Trophoblast cell (in vitro differentiated cells and primary cell): ENCODE measurements around the gene ARL14EPL.
A peak's percentile ranks its signal among the peaks of the same experiment; 100 is the strongest.
"Not testable (repeated sequence)": the region's sequence is repeated elsewhere in the genome, so short reads cannot be mapped to it uniquely, and the experiment has no call there.

Experiments used
- DNase-seq, 2 donors: peaks; one replicate each; pipeline ENCODE4 v3.0.0-alpha.2; 2016
- H2AFZ ChIP-seq: 2 replicates; pipeline ENCODE4 v1.6.1; 2013; ENCODE audit warnings: low read length, moderate library complexity, mild to moderate bottlenecking; ENCODE audit not compliant: insufficient read depth, poor library complexity
- H2AK5ac ChIP-seq: 2 replicates; pipeline ENCODE4 v1.6.1; 2013; ENCODE audit warnings: mild to moderate bottlenecking, low read length
- H2BK120ac ChIP-seq: 2 replicates; pipeline ENCODE4 v1.6.1; 2013; ENCODE audit warnings: low read length, mild to moderate bottlenecking, moderate library complexity; ENCODE audit not compliant: insufficient read depth, poor library complexity
- H2BK12ac ChIP-seq: 2 replicates; pipeline ENCODE4 v1.6.1; 2013; ENCODE audit warnings: mild to moderate bottlenecking, low read length, moderate library complexity
- H2BK5ac ChIP-seq: 2 replicates; pipeline ENCODE4 v1.6.1; 2013; ENCODE audit warnings: low read length, low read depth, moderate library complexity, mild to moderate bottlenecking; ENCODE audit not compliant: poor library complexity
- H3K14ac ChIP-seq: 2 replicates; pipeline ENCODE4 v1.6.1; 2013; ENCODE audit warnings: mild to moderate bottlenecking, low read length
- H3K18ac ChIP-seq: 2 replicates; pipeline ENCODE4 v1.6.1; 2013; ENCODE audit warnings: mild to moderate bottlenecking, low read length
- H3K23ac ChIP-seq: 2 replicates; pipeline ENCODE4 v1.6.1; 2013; ENCODE audit warnings: low read length
- H3K27ac ChIP-seq: 2 replicates; pipeline ENCODE4 v1.5.1; 2013; ENCODE audit warnings: low read depth, mild to moderate bottlenecking, inconsistent platforms, low read length, moderate library complexity
- H3K27me3 ChIP-seq: 2 replicates; pipeline ENCODE4 v1.6.1; 2013; ENCODE audit warnings: inconsistent platforms, mild to moderate bottlenecking, low read length, moderate library complexity; ENCODE audit not compliant: insufficient read depth
- H3K36me3 ChIP-seq, 2 experiments: 1 replicate in 1 of 2; 2 replicates in 1 of 2; pipeline ENCODE4 v1.6.1; 2013; ENCODE audit warnings: low read length in 2 of 2, mild to moderate bottlenecking in 2 of 2, moderate library complexity in 1 of 2; ENCODE audit not compliant: insufficient read depth in 2 of 2, control insufficient read depth in 1 of 2
- H3K4ac ChIP-seq: 2 replicates; pipeline ENCODE4 v1.6.1; 2013; ENCODE audit warnings: low read depth, mild to moderate bottlenecking, low read length, moderate library complexity
- H3K4me1 ChIP-seq, 2 experiments: 1 replicate in 1 of 2; 2 replicates in 1 of 2; pipeline ENCODE4 v1.6.1; 2013; ENCODE audit warnings: low read length in 2 of 2, mild to moderate bottlenecking in 2 of 2, moderate library complexity in 1 of 2; ENCODE audit not compliant: insufficient read depth in 2 of 2, control insufficient read depth in 1 of 2
- H3K4me2 ChIP-seq: 2 replicates; pipeline ENCODE4 v1.6.1; 2013; ENCODE audit warnings: inconsistent platforms, mild to moderate bottlenecking, low read length, moderate library complexity
- H3K4me3 ChIP-seq: 2 replicates; pipeline ENCODE4 v1.5.1; 2013; ENCODE audit warnings: mild to moderate bottlenecking, low read depth, low read length, inconsistent platforms
- H3K79me1 ChIP-seq: one replicate; pipeline ENCODE4 v1.6.1; 2013; ENCODE audit warnings: low read length
- H3K79me2 ChIP-seq: 2 replicates; pipeline ENCODE4 v1.6.1; 2013; ENCODE audit warnings: low read length, mild to moderate bottlenecking; ENCODE audit not compliant: control insufficient read depth, insufficient read depth, poor library complexity
- H3K9ac ChIP-seq: 2 replicates; pipeline ENCODE4 v1.6.1; 2013; ENCODE audit warnings: mild to moderate bottlenecking, low read length
- H3K9me3 ChIP-seq: 2 replicates; pipeline ENCODE4 v1.6.1; 2013; ENCODE audit warnings: low read depth, mild to moderate bottlenecking, control low read depth, inconsistent platforms, low read length; ENCODE audit not compliant: insufficient read depth
- H4K12ac ChIP-seq: 2 replicates; pipeline ENCODE4 v1.6.1; 2013; ENCODE audit warnings: low read depth, mild to moderate bottlenecking, low read length, moderate library complexity
- H4K8ac ChIP-seq: 2 replicates; pipeline ENCODE4 v1.6.1; 2013; ENCODE audit warnings: low read depth, mild to moderate bottlenecking, low read length, moderate library complexity
- H4K91ac ChIP-seq: one replicate; pipeline ENCODE4 v1.6.1; 2013; ENCODE audit warnings: low read depth, mild to moderate bottlenecking, low read length, moderate library complexity
- WGBS: extraction: QIAGEN DNeasy Blood & Tissue Kit; methylation state at CpG from one replicate; pipeline ENCODE4 v1.1.7; 2013; ENCODE audit warnings: missing lambda C conversion rate; ENCODE audit not compliant: insufficient read length, insufficient coverage; ENCODE audit errors: extremely low coverage; 5-methylcytosine and 5-hydroxymethylcytosine counted together

ARL14EPL gene

DNA sequence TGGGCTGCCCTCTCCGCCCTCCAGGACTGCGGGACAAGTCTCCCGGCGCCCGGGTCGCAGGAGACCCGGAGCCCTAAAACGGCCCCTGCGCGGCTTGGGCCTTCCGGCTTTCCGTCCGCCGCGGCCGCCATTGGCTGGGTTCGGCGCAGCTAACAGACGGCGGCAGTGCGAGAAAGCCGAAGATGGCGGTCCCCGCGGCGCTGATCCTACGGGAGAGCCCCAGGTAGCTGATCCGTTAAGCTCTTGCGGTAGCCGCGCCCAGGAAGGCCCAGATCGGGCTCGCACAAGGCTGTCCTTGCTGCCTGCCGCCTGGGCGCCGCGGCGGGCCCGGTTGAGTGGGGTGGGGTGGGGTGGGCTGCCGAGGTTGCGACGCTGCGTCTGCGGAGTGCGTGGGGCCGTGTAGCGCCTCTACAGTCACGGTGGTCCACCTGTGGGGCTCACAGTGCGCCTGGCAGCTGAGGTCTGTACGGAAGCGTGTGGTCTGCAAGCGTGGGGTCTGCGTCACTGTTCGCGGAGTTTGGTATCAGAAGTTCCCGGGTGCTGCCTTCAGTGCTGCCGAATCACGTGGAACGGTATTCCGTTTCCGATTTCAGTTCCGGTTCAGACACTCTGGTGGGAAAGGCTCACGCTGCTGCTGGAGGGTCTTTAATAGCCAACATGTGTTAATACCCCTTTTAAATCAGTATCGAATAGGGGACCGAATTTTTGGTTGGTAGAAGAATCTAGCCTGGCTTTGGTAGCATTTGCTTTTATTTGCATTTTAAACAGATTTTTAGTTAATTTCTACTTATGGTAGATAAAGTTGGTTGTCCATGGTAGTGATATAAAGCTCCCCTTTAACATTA lies 52.8 kb downstream of the ARL14EPL start, which contains the start of gene COMMD10:
COMMD10 (plus strand) TSS at position 155 of the 845 bp plus-strand sequence.
- peak within 1 kb of the TSS; percentile 93 for H3K23ac ChIP-seq
- peak within 1 kb of the TSS; percentile 94 for H4K12ac ChIP-seq
- whole genome bisulfite sequencing = no CpG with 5 or more reads among the region's 65 CpGs
- peak within 1 kb of the TSS; percentile 100 for H3K4me3 ChIP-seq
- no peaks in the 10 kb centered on the region for H3K27me3 ChIP-seq
- peaks cover 3% of the 10 kb centered on the region for H3K79me2 ChIP-seq
- H2BK120ac ChIP-seq = peak within 1 kb of the TSS; percentile 86
- H3K14ac ChIP-seq = peak within 1 kb of the TSS; percentile 90
- peak within 1 kb of the TSS; percentile 88 for H3K4ac ChIP-seq
- peak within 1 kb of the TSS; percentile 95 for H2AFZ ChIP-seq
- H3K9ac ChIP-seq = peak within 1 kb of the TSS; percentile 90
- peak within 1 kb of the TSS; percentile 53 for H3K18ac ChIP-seq
- H3K9me3 ChIP-seq = peaks cover 2% of the 10 kb centered on the region
- no peaks in the 10 kb centered on the region for H3K36me3 ChIP-seq
- H3K27ac ChIP-seq = peak within 1 kb of the TSS; percentile 82
- H3K4me2 ChIP-seq = peak within 1 kb of the TSS; percentile 65
- peaks cover 5% of the 10 kb centered on the region for H3K79me1 ChIP-seq
- H3K4me1 ChIP-seq = peaks cover 4 to 6% of the 10 kb centered on the region in 2 experiments
- peak within 1 kb of the TSS; percentile 83 for H4K8ac ChIP-seq
- no peak within 1 kb of the TSS for H2BK12ac ChIP-seq
- H2BK5ac ChIP-seq = peak within 1 kb of the TSS; percentile 35
- peak within 1 kb of the TSS; percentile 86 for H4K91ac ChIP-seq
- H2AK5ac ChIP-seq = no peak within 1 kb of the TSS
- DNase-seq = peak; percentile 72 to 81

DNA sequence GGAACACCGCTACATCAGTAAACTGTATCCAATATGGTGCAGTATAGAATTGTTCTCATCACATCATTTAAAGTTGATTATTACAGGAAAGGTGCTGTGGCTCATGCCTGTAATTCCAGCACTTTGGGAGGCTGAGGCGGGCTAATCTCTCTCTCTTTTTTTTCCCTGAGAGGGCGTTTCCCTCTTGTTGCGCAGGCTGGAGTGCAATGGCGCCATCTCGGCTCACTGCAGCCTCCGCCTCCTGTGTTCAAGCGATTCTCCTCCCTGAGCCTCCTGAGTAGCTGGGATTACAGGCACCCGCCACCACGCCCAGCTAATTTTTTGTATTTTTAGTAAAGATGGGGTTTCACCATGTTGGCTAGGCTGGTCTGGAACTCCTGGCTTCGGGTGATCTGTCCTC lies 54.0 kb downstream of the ARL14EPL start:
- H3K9me3 ChIP-seq, H3K14ac ChIP-seq, DNase-seq, H3K9ac ChIP-seq, H3K18ac ChIP-seq, H3K79me1 ChIP-seq, H2BK5ac ChIP-seq, H3K4me2 ChIP-seq, H3K79me2 ChIP-seq, H3K27me3 ChIP-seq, H3K36me3 ChIP-seq, H3K23ac ChIP-seq, H4K91ac ChIP-seq, H2BK120ac ChIP-seq, H2AK5ac ChIP-seq, H3K27ac ChIP-seq, H3K4me1 ChIP-seq, H2BK12ac ChIP-seq, H2AFZ ChIP-seq, H3K4ac ChIP-seq, H3K4me3 ChIP-seq, H4K12ac ChIP-seq: not testable (repeated sequence)
- WGBS = no CpG with 5 or more reads among the region's 11 CpGs
- peak overlapping the region; percentile 7 for H4K8ac ChIP-seq

DNA sequence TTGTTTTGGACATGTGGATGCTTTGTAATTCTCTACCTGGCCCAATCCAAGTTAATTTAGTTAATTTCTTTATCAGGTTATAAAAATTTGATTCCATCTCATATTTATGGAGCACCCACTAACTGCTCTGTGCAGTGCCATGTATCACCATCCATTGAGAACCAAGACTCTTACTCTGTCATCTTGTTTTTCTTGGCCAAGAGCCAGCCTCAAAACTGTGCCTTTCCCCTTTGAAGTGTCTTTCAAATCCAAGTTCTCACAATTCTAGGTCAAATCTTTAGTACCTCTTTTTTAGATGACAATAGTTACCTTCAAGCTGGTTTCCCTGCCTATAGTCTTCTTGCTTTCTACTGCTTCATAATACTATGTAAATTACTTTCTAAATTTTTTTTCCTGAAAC lies 55.8 kb downstream of the ARL14EPL start:
- Histone ChIP-seq H2AK5ac (no peak overlapping the region), H3K36me3 (no peaks in the 10 kb centered on the region), H3K14ac (no peak overlapping the region)

DNA sequence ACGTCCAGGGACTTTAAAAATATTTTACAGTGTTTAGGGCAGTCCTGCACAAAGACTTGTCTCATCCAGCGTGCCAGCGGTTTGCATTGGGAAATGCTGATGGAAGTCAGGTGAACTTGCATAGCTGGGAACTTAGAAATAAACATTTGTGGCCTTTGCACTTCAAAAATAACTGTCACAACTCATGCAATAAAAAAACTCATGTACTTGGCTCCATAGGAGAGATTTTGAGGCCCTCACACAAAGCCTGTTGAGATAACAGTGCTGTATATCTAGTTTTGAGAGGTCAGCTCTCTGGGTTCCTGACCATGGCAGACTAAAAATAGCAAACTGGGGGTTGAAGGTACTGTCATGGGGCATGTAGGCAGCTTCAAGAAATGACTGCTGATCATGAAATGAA lies 58.0 kb downstream of the ARL14EPL start:
- no peak overlapping the region for H2BK5ac ChIP-seq
- no peak overlapping the region for H3K9ac ChIP-seq
- H4K12ac ChIP-seq = no peak overlapping the region
- H3K36me3 ChIP-seq = peaks cover 3 to 4% of the 10 kb centered on the region in 2 experiments
- no peaks in the 10 kb centered on the region for H3K9me3 ChIP-seq
- no peak overlapping the region for H3K27ac ChIP-seq
- H3K4me2 ChIP-seq = no peak overlapping the region
- H3K79me2 ChIP-seq = no peaks in the 10 kb centered on the region
- H3K79me1 ChIP-seq = no peaks in the 10 kb centered on the region
- H3K18ac ChIP-seq = no peak overlapping the region
- WGBS = no CpG with 5 or more reads among the region's 3 CpGs
- no peak overlapping the region for H2AFZ ChIP-seq
- no peak overlapping the region for H3K4ac ChIP-seq
- no peaks in the 10 kb centered on the region for H3K27me3 ChIP-seq
- no peak overlapping the region for H2BK12ac ChIP-seq
- DNase-seq = no peak
- no peak overlapping the region for H2AK5ac ChIP-seq
- no peak overlapping the region for H4K91ac ChIP-seq
- no peaks in the 10 kb centered on the region for H3K4me1 ChIP-seq
- H3K23ac ChIP-seq = no peak overlapping the region
- H3K4me3 ChIP-seq = no peak overlapping the region
- H2BK120ac ChIP-seq = no peak overlapping the region
- no peak overlapping the region for H3K14ac ChIP-seq
- H4K8ac ChIP-seq = no peak overlapping the region

More for the DNA sequence above, 55.8 kb downstream of the ARL14EPL start:
- H3K27me3 ChIP-seq = no peaks in the 10 kb centered on the region
- no peak overlapping the region for H2BK120ac ChIP-seq
- H4K12ac ChIP-seq = no peak overlapping the region
- peaks cover 4 to 6% of the 10 kb centered on the region in 2 experiments for H3K4me1 ChIP-seq
- peaks cover 2% of the 10 kb centered on the region for H3K9me3 ChIP-seq
- peaks cover 5% of the 10 kb centered on the region for H3K79me1 ChIP-seq
- no peak overlapping the region for H2BK12ac ChIP-seq
- no peak overlapping the region for H3K9ac ChIP-seq
- H3K79me2 ChIP-seq = peaks cover 3% of the 10 kb centered on the region
- no peak overlapping the region for H4K8ac ChIP-seq
- no peak overlapping the region for H3K4ac ChIP-seq
- H3K27ac ChIP-seq = no peak overlapping the region
- H2BK5ac ChIP-seq = no peak overlapping the region
- no peak overlapping the region for H2AFZ ChIP-seq
- H3K4me3 ChIP-seq = no peak overlapping the region
- H3K4me2 ChIP-seq = no peak overlapping the region
- no peak overlapping the region for H4K91ac ChIP-seq
- no peak overlapping the region for H3K23ac ChIP-seq
- no peak overlapping the region for H3K18ac ChIP-seq
- no peak for DNase-seq
